Measurements from ENCODE around the gene BCR.

BCR gene

DNA sequence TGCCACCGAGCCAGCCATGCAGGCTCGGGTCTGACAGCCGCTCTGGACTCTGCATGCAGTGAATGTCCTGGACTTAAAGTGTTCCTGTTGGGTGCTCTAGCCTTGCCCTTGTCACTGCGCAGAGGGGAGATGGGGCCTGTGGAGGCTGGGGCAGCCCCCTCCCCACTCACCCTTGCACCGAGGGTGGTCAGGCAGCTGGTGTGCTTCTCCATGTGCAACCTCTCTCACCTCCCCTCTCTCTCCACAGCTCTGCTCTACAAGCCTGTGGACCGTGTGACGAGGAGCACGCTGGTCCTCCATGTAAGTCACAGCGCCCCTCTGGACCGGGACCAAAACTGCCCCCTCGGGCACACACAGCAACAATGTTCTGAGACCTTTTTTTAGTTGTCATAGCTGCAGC is 92.5 kb downstream of the BCR start:
- in situ Hi-C loops (cut with MboI; ENCODE audit: low pct_unique_long_range_greater_than_20kb, low sequenced_read_pairs, unreplicated experiment): no loop called here
- TF ChIP-seq, protein P1, sequence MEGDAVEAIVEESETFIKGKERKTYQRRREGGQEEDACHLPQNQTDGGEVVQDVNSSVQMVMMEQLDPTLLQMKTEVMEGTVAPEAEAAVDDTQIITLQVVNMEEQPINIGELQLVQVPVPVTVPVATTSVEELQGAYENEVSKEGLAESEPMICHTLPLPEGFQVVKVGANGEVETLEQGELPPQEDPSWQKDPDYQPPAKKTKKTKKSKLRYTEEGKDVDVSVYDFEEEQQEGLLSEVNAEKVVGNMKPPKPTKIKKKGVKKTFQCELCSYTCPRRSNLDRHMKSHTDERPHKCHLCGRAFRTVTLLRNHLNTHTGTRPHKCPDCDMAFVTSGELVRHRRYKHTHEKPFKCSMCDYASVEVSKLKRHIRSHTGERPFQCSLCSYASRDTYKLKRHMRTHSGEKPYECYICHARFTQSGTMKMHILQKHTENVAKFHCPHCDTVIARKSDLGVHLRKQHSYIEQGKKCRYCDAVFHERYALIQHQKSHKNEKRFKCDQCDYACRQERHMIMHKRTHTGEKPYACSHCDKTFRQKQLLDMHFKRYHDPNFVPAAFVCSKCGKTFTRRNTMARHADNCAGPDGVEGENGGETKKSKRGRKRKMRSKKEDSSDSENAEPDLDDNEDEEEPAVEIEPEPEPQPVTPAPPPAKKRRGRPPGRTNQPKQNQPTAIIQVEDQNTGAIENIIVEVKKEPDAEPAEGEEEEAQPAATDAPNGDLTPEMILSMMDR (IDR thresholded peaks at IDR 0.05; ENCODE audit: extremely low read depth, insufficient read depth, missing control alignments): no peak
- DNase-seq (ENCODE audit: low spot score): no peak

DNA sequence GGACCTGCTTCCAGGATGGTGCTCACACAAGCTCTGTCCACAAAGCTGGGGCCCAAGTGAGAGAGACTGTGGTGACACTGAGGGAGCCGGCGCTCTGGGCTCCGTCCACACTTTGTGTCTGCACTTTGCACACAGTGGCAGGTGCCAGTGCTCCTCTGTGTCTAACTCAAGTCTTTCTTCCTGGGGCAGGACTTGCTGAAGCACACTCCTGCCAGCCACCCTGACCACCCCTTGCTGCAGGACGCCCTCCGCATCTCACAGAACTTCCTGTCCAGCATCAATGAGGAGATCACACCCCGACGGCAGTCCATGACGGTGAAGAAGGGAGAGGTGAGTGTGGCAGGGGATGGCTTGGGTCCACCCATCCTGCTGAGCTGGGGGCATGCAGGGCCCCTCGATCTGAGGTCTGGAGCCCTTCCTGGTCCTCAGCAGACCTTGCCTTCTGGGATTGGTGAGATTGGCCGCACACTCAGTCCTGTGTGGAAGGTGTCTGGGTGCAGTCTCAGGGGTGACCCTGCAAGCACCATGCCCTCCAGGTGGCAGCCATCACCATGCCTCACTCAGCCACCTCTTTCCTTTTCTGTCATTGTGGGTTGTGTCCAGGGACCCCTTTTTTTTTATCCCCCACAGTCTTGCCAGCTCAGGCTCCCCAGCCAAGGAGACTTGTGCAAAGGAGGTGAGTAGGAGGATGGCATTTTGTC is 93.3 kb downstream of the BCR start:
- in situ Hi-C loops (cut with MboI; ENCODE audit: low pct_unique_long_range_greater_than_20kb, low sequenced_read_pairs, unreplicated experiment): no loop called here
- DNase-seq (ENCODE audit: low spot score): no peak
- TF ChIP-seq, protein P1 (IDR thresholded peaks at IDR 0.05; ENCODE audit: extremely low read depth, insufficient read depth, missing control alignments): no peak

DNA sequence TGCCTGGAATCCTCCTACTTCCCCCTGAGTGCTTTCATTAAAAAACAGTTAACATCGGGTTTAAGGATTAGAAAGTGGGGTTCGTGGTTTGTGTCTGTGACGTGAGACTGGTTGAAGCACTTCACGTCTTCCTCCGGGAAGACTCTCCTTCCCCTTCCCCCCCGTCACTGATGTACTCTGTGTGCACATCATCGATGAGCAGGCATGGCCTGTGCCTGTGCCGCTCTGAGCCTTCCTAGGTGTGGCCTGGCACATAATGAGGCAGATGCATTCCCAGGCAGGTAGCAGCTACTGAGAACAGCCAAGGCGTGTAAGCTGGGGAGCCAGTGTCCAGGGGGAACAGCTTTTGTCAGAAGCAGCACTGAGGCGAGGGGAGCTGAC is 93.8 kb downstream of the BCR start:
- TF ChIP-seq, protein P1 (IDR thresholded peaks at IDR 0.05; ENCODE audit: extremely low read depth, insufficient read depth, missing control alignments): no peak
- DNase-seq (ENCODE audit: low spot score): no peak
- in situ Hi-C loops (cut with MboI; ENCODE audit: low pct_unique_long_range_greater_than_20kb, low sequenced_read_pairs, unreplicated experiment): no loop called here

DNA sequence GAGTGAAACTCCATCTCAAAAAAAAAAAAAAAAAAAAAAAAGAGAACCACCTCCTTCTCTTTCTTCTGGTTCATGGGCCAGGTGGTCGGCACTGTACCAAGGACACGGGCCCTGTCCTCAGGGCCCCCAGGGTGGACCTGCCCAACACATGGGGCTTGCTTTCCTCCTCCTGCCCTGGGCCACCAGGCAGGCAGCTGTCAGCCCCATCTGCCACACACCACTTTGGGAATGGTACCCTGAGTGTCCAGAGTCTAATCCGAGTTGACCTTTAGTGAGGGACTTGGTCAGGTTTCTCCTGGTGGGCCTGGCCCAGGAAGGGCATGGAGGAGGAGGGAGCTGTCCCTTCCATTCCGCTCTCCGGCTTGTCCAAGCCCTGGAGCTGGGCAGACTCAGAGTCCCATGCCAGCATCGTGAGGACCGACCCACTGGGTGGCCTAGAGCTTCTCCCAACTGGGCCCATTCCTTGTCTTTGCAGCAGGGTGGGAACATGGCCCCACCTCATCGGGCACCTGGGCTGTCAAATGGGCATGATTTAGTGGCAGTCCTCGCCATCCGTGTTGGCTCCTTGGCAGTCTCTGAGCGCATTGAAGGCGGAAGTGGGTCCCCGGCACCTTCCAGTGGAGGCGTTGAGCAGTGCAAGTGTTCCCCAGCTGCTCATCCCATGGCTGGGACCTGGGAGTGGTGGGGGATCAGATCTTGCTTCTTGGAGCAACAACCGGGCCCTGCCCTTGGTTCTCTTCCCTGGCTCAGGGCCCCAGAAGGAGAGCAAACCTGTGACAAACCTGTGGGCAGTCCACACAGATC is 94.8 kb downstream of the BCR start:
- in situ Hi-C loops (cut with MboI; ENCODE audit: low pct_unique_long_range_greater_than_20kb, low sequenced_read_pairs, unreplicated experiment): loop anchor here (5.0 kb wide), 1 partner anchor 98 kb away; no protein-coding TSS in a partner anchor
- TF ChIP-seq, protein P1 (IDR thresholded peaks at IDR 0.05; ENCODE audit: extremely low read depth, insufficient read depth, missing control alignments): no peak
- DNase-seq (ENCODE audit: low spot score): no peak

DNA sequence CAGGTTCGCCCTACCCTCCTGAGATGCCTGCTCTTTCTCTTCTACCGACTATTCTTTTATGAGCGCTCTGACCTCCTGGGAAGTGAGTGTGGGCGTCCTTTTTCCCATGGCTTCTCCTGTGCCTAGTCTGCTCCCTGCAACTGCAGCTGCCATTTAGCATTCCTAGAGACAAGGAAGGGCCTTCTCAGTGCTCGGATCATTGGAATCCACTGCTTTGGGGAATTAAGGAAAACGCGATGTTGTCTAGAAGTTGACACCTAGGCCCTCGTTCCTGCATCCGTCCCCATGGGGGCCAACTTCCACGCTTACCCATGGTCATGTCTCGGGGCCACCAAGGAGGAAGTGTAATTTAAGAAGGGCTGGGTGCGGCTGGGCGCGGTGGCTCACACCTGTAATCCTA is 95.4 kb downstream of the BCR start:
- TF ChIP-seq, protein P1 (IDR thresholded peaks at IDR 0.05; ENCODE audit: extremely low read depth, insufficient read depth, missing control alignments): no peak
- in situ Hi-C loops (cut with MboI; ENCODE audit: low pct_unique_long_range_greater_than_20kb, low sequenced_read_pairs, unreplicated experiment): loop anchor here (5.0 kb wide), 1 partner anchor 98 kb away; no protein-coding TSS in a partner anchor

DNA sequence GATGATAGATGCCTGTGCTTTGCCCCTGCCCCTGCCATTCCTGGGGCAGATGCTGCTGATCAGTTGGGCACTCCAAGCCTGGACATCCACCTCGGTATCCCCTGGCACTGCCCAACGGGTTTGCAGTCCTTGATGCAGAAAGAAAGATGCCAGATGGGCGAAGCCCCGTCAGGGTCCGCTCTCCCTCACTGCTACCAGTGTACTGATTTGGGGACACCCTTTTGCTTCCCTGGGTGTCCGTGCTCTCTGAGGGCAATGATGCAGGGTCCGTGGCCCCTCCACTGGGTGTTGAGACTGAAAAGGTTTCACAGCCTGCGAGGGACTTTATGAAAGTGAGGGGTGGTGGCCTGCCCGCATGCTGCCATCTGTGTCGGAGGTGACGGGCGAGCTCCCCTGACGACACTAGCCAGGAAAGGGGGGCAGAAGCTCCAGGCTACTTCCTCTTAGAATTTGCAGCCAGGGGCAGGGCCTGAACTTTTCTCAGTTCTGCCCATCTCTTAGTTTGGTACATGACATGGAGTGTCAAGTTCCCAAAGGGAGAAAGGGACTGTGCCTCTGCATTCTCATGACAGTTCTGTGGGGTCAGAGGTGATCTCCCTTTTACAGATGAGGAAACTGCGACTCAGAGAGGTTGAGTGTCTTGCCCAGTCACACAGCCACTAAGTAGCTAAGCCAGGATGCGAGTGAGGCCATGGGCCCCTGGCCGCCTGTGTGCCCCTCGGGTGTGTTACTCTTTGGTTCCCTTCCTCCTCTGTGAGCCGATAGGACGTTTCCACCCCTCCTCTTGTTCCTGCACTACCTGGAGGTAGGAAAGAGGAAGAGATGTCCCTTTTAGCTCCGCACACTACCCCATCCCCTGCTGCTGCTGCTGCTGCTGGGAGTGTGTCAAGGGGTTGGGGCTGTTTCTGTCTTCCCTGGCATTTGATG is 96.6 kb downstream of the BCR start:
- no peak for DNase-seq (ENCODE audit: low spot score)
- in situ Hi-C loops (cut with MboI; ENCODE audit: low pct_unique_long_range_greater_than_20kb, low sequenced_read_pairs, unreplicated experiment): loop anchor here (5.0 kb wide), 1 partner anchor 100 kb away; no protein-coding TSS in a partner anchor
- TF ChIP-seq, protein P1 (IDR thresholded peaks at IDR 0.05; ENCODE audit: extremely low read depth, insufficient read depth, missing control alignments): no peak

More for the DNA sequence above, 95.4 kb downstream of the BCR start:
- DNase-seq (ENCODE audit: low spot score): no peak

All from GM13977 (cell line).